IMR-90 (cell line): ENCODE measurements around the gene LYPD6. TPM values are rescaled to one million over a fixed set of nuclear protein-coding genes. Genes with fewer than 3 reads are reported as not detected.

Experiments
- ATAC-seq: fragments of 200-7000 bp; cut with Tn5 transposase; 2 replicates; pipeline ENCODE4 v1.9.1; 2020; ENCODE audit warnings: low read depth, mild to moderate bottlenecking, moderate library complexity
- BruUV-seq: library from RNA; stranded (reverse); fragments of 400-500 nt; replicated peaks from 2 replicates; lab custom pipeline; 2021; lab: Mats Ljungman, UMichigan
- CTCF ChIA-PET: fragments of 300-600 bp; formaldehyde crosslinking; extraction: SDS; loops from one replicate; lab custom pipeline; 2021; ENCODE audit warnings: antibody characterized with exemption; lab: Yijun Ruan, JAX
- POLR2A ChIA-PET: fragments of 300-600 bp; sonication (Branson Sonifier 250); formaldehyde crosslinking; loops from one replicate; lab custom pipeline; 2022; ENCODE audit warnings: antibody characterized with exemption; ENCODE audit not compliant: unreplicated experiment; lab: Charles Lee
- DNase-seq: peaks from one replicate; pipeline ENCODE4 v3.0.0; 2013
- H2AFZ ChIP-seq: replicated peaks from 2 replicates; pipeline ENCODE3; 2013; ENCODE audit warnings: low read length, mild to moderate bottlenecking; ENCODE audit not compliant: poor library complexity
- H2AK5ac ChIP-seq: 2 replicates; pipeline ENCODE4 v1.6.1; 2013; ENCODE audit warnings: low read depth, low read length, inconsistent platforms
- H2AK9ac ChIP-seq: replicated peaks from 2 replicates; pipeline ENCODE3; 2013; ENCODE audit warnings: mild to moderate bottlenecking, low read depth, low read length, moderate library complexity; ENCODE audit not compliant: poor library complexity
- H2BK120ac ChIP-seq: 2 replicates; pipeline ENCODE4 v1.6.1; 2013; ENCODE audit warnings: low read depth, low read length, inconsistent platforms
- H2BK15ac ChIP-seq: 3 replicates; pipeline ENCODE4 v1.6.1; 2013; ENCODE audit warnings: low read depth, low read length, inconsistent platforms
- H2BK20ac ChIP-seq: 2 replicates; pipeline ENCODE4 v1.6.1; 2013; ENCODE audit warnings: low read depth, mild to moderate bottlenecking, inconsistent platforms, low read length, moderate library complexity
- H2BK5ac ChIP-seq: 2 replicates; pipeline ENCODE4 v1.6.1; 2013; ENCODE audit warnings: mild to moderate bottlenecking, low read depth, low read length, inconsistent platforms; ENCODE audit not compliant: poor library complexity, severe bottlenecking
- H3K14ac ChIP-seq: replicated peaks from 2 replicates; pipeline ENCODE4 v1.6.1; 2013; ENCODE audit warnings: low read depth, low read length, inconsistent platforms
- H3K18ac ChIP-seq: 2 replicates; pipeline ENCODE4 v1.6.1; 2013; ENCODE audit warnings: low read depth, low read length, control low read depth
- H3K23ac ChIP-seq: 2 replicates; pipeline ENCODE4 v1.6.1; 2013; ENCODE audit warnings: low read depth, low read length, inconsistent platforms
- H3K27ac ChIP-seq: 2 replicates; pipeline ENCODE4 v1.5.1; 2013; ENCODE audit warnings: mild to moderate bottlenecking, control low read depth, low read length; ENCODE audit not compliant: insufficient read depth
- H3K27me3 ChIP-seq: 2 replicates; pipeline ENCODE4 v1.6.1; 2013; ENCODE audit warnings: low read length; ENCODE audit not compliant: control insufficient read depth, insufficient read depth
- H3K36me3 ChIP-seq: 2 replicates; pipeline ENCODE4 v1.6.1; 2013; ENCODE audit warnings: low read length, mixed read lengths; ENCODE audit not compliant: control insufficient read depth, insufficient read depth
- H3K4ac ChIP-seq: 2 replicates; pipeline ENCODE4 v1.6.1; 2013; ENCODE audit warnings: low read depth, low read length, inconsistent platforms
- H3K4me1 ChIP-seq: 2 replicates; pipeline ENCODE4 v1.6.1; 2013; ENCODE audit warnings: low read length, mixed read lengths; ENCODE audit not compliant: control insufficient read depth, insufficient read depth
- H3K4me2 ChIP-seq: 2 replicates; pipeline ENCODE4 v1.6.1; 2013; ENCODE audit warnings: low read depth, mild to moderate bottlenecking, control low read depth, low read length, moderate library complexity
- H3K4me3 ChIP-seq: 2 replicates; pipeline ENCODE4 v1.5.1; 2013; ENCODE audit warnings: low read depth, mild to moderate bottlenecking, control low read depth, low read length, moderate library complexity; ENCODE audit not compliant: insufficient read depth
- H3K56ac ChIP-seq: 2 replicates; pipeline ENCODE4 v1.6.1; 2013; ENCODE audit warnings: low read length, inconsistent platforms; ENCODE audit not compliant: insufficient read depth; ENCODE audit errors: extremely low read depth
- H3K79me1 ChIP-seq, 2 experiments: 2 replicates each; pipeline ENCODE4 v1.6.1; 2013; ENCODE audit warnings: low read length in 2 of 2, inconsistent platforms in 1 of 2, low read depth in 1 of 2
- H3K9ac ChIP-seq: 2 replicates; pipeline ENCODE4 v1.6.1; 2013; ENCODE audit warnings: low read depth, low read length, control low read depth
- H3K9me1 ChIP-seq: 2 replicates; pipeline ENCODE4 v1.6.1; 2013; ENCODE audit warnings: low read length, inconsistent platforms; ENCODE audit not compliant: insufficient read depth
- H3K9me3 ChIP-seq: 2 replicates; pipeline ENCODE4 v1.6.1; 2013; ENCODE audit warnings: low read length; ENCODE audit not compliant: control insufficient read depth, insufficient read depth
- H4K20me1 ChIP-seq: 2 replicates; pipeline ENCODE4 v1.6.1; 2013; ENCODE audit warnings: low read length, inconsistent platforms; ENCODE audit not compliant: insufficient read depth
- H4K5ac ChIP-seq: 2 replicates; pipeline ENCODE4 v1.6.1; 2013; ENCODE audit warnings: mild to moderate bottlenecking, low read depth, low read length, control low read depth
- H4K8ac ChIP-seq, 2 experiments: 2 replicates each; pipeline ENCODE4 v1.6.1; 2013; ENCODE audit warnings: low read depth in 2 of 2, low read length in 2 of 2, control low read depth in 1 of 2, inconsistent platforms in 1 of 2
- H4K91ac ChIP-seq: 2 replicates; pipeline ENCODE4 v1.6.1; 2013; ENCODE audit warnings: low read depth, low read length, inconsistent platforms; ENCODE audit not compliant: insufficient read depth
- BHLHE40 ChIP-seq: fragments of 150-350 bp; IDR thresholded peaks from 2 replicates; pipeline ENCODE4 v1.6.1; 2016; ENCODE audit warnings: mild to moderate bottlenecking, low read depth, low read length
- CEBPB ChIP-seq: IDR thresholded peaks from 2 replicates; pipeline ENCODE4 v1.6.1; 2012; ENCODE audit warnings: low read depth, low read length, improper control_type of control experiment
- CHD1 ChIP-seq: IDR thresholded peaks from 2 replicates; pipeline ENCODE4 v1.6.1; 2012; ENCODE audit warnings: low read depth, low read length, improper control_type of control experiment
- CTCF ChIP-seq: conservative IDR thresholded peaks from 2 replicates; pipeline ENCODE4 v1.5.1; 2012; ENCODE audit warnings: mild to moderate bottlenecking, low read depth, low read length, improper control_type of control experiment
- ELK1 ChIP-seq: fragments of 150-350 bp; IDR thresholded peaks from 2 replicates; pipeline ENCODE4 v1.6.1; 2016; ENCODE audit warnings: low read depth, mild to moderate bottlenecking, low read length, moderate library complexity, borderline replicate concordance
- FOS ChIP-seq: fragments of 150-350 bp; IDR thresholded peaks from 2 replicates; pipeline ENCODE4 v1.6.1; 2016; ENCODE audit warnings: low read depth, low read length
- MAFK ChIP-seq: IDR thresholded peaks from 2 replicates; pipeline ENCODE4 v1.6.1; 2012; ENCODE audit warnings: low read depth, low read length, improper control_type of control experiment
- MAZ ChIP-seq: IDR thresholded peaks from 2 replicates; pipeline ENCODE4 v1.6.1; 2012; ENCODE audit warnings: low read depth, mild to moderate bottlenecking, low read length, improper control_type of control experiment, moderate library complexity, borderline replicate concordance
- MXI1 ChIP-seq: IDR thresholded peaks from 2 replicates; pipeline ENCODE4 v1.6.1; 2012; ENCODE audit warnings: low read depth, mild to moderate bottlenecking, low read length, moderate library complexity, borderline replicate concordance
- POLR2A ChIP-seq: IDR thresholded peaks from 2 replicates; pipeline ENCODE4 v1.6.1; 2012; ENCODE audit warnings: mild to moderate bottlenecking, low read depth, low read length
- RAD21 ChIP-seq: IDR thresholded peaks from 2 replicates; pipeline ENCODE4 v1.6.1; 2012; ENCODE audit warnings: low read length, improper control_type of control experiment
- RFX5 ChIP-seq: IDR thresholded peaks from 2 replicates; pipeline ENCODE4 v1.8.0; 2012; ENCODE audit warnings: low read depth, mild to moderate bottlenecking, low read length, moderate library complexity
- USF2 ChIP-seq: fragments of 150-350 bp; IDR thresholded peaks from 2 replicates; pipeline ENCODE4 v1.6.1; 2017; ENCODE audit warnings: mild to moderate bottlenecking, antibody characterized with exemption, low read length, low read depth
- WGBS, 2 experiments: methylation state at CpG; one replicate each; pipeline versions ENCODE4 v1.1.5 to v1.1.7; 2013; ENCODE audit warnings: missing lambda C conversion rate in 2 of 2; ENCODE audit not compliant: insufficient read length in 1 of 2; ENCODE audit errors: extremely low coverage in 2 of 2; 5-methylcytosine and 5-hydroxymethylcytosine counted together
- dilution Hi-C: fragments of 300-500 bp; cut with HindIII; formaldehyde crosslinking; loops from one replicate; pipeline ENCODE4 v1.14.3; 2018; ENCODE audit warnings: low sequenced_read_pairs; ENCODE audit not compliant: unreplicated experiment
- in situ Hi-C: fragments of 300-500 bp; cut with MboI; formaldehyde crosslinking; loops from 3 replicates; pipeline ENCODE4 v1.14.3; 2019; ENCODE audit warnings: low sequenced_read_pairs, inconsistent platforms, mixed read lengths
- intact Hi-C: fragments of 100-400 bp; cut with micrococcal nuclease; formaldehyde crosslinking; loops from 2 replicates; pipeline ENCODE4 v1.10.0; 2022
- polyA plus RNA-seq, 3 experiments: library from polyadenylated mRNA; depleted of rRNA; stranded (reverse); fragments of >200 nt; gene quantifications; 2 replicates each; pipeline ENCODE4 v1.2.3, GENCODE V29; 2012; ENCODE audit warnings: low replicate concordance in 1 of 3
- total RNA-seq: library from RNA; depleted of rRNA; stranded (reverse); fragments of >200 nt; gene quantifications from 2 replicates; pipeline ENCODE4 v1.2.3, GENCODE V29; 2012

The LYPD6 gene
- total and polyA plus RNA-seq, 2 of the 4 experiments (the other 2 are of a cell fraction): 0.87 to 0.90 TPM

GRCh38 chr2:149472413-149472812 lies 142.0 kb downstream of the LYPD6 start:
- Histone ChIP-seq H2BK120ac (no peak overlapping the region), H3K4me2 (no peak overlapping the region), H3K4ac (no peak overlapping the region), H3K27me3 (no peaks in the 10 kb centered on the region), H2BK5ac (no peak overlapping the region), H4K91ac (no peak overlapping the region), H4K8ac (no peak overlapping the region), H2AK9ac (no peak overlapping the region), H3K36me3 (no peaks in the 10 kb centered on the region), H3K23ac (no peak overlapping the region), H3K9me3 (no peaks in the 10 kb centered on the region), H2AFZ (no peak overlapping the region), H2BK20ac (no peak overlapping the region), H3K14ac (no peak overlapping the region), H2AK5ac (no peak overlapping the region), H3K9ac (no peak overlapping the region), H3K4me3 (no peak overlapping the region), H3K79me1 (no peaks in the 10 kb centered on the region), H4K20me1 (no peaks in the 10 kb centered on the region), H3K9me1 (peaks cover 2% of the 10 kb centered on the region; the same call in 1 of the 2 replicates), H2BK15ac (no peak overlapping the region), H3K18ac (no peak overlapping the region), H3K4me1 (no peaks in the 10 kb centered on the region), H3K27ac (no peak overlapping the region), H4K5ac (no peak overlapping the region), H3K56ac (no peak overlapping the region)
- CTCF ChIA-PET: no interaction called here
- dilution Hi-C loops (no loop called here), intact Hi-C loops (no loop called here), in situ Hi-C loops (no loop called here)
- no CpG with 5 or more reads among the region's 2 CpGs for WGBS, 2 experiments
- ATAC-seq (no peak), DNase-seq (no peak)
- no TSS peak for BruUV-seq
- POLR2A ChIA-PET: no interaction called here
- TF ChIP-seq CEBPB (no peak), CTCF (no peak), CHD1 (no peak), MXI1 (no peak), POLR2A (no peak), MAFK (no peak), ELK1 (no peak), RAD21 (no peak), MAZ (no peak), BHLHE40 (no peak), FOS (no peak), USF2 (no peak), RFX5 (no peak)
